GM15510 (cell line): ENCODE data around the gene RPL27A.

Experiments used
- POLR2A ChIP-seq: IDR thresholded peaks from 3 replicates; pipeline ENCODE4 v1.6.1; 2011; ENCODE audit warnings: borderline replicate concordance; ENCODE audit not compliant: insufficient read length; ENCODE audit errors: extremely low read depth

Gene RPL27A

GRCh38 chr11:8682303-8683114 is at the start of gene RPL27A, which contains the start of gene TRIM66:
TSS of gene RPL27A (plus strand) at chr11:8682792. CDS start at chr11:8682814, 22 bp downstream.
TSS of gene TRIM66 (minus strand) at chr11:8682665. CDS start at chr11:8672274, 10,391 bp downstream.
- TF ChIP-seq POLR2A: peak; percentile 99

GRCh38 chr11:8634498-8634897 is 48.1 kb upstream of the RPL27A start:
- no peak for TF ChIP-seq POLR2A

- TF ChIP-seq POLR2A: no peak
Observed at GRCh38 chr11:8636127-8636526, 46.5 kb upstream of the RPL27A start.

- no peak for TF ChIP-seq POLR2A
Observed at GRCh38 chr11:8638300-8638699, 44.3 kb upstream of the RPL27A start.

- TF ChIP-seq POLR2A: no peak
Observed at GRCh38 chr11:8639655-8640054, 42.9 kb upstream of the RPL27A start.

- no peak for TF ChIP-seq POLR2A
Observed at GRCh38 chr11:8640267-8640906, 42.2 kb upstream of the RPL27A start.

GRCh38 chr11:8641332-8641731 is 41.3 kb upstream of the RPL27A start:
- TF ChIP-seq POLR2A: no peak

GRCh38 chr11:8642196-8642841 is 40.3 kb upstream of the RPL27A start:
- TF ChIP-seq POLR2A: no peak

- no peak for TF ChIP-seq POLR2A
Observed at GRCh38 chr11:8646873-8647272, 35.7 kb upstream of the RPL27A start.

GRCh38 chr11:8649361-8649760 is 33.2 kb upstream of the RPL27A start:
- no peak for TF ChIP-seq POLR2A

GRCh38 chr11:8650401-8650990 is 32.1 kb upstream of the RPL27A start:
- no peak for TF ChIP-seq POLR2A

- TF ChIP-seq POLR2A: no peak
Observed at GRCh38 chr11:8652140-8652539, 30.5 kb upstream of the RPL27A start.

GRCh38 chr11:8654503-8654902 is 28.1 kb upstream of the RPL27A start:
- no peak for TF ChIP-seq POLR2A

GRCh38 chr11:8656291-8656690 is 26.3 kb upstream of the RPL27A start:
- TF ChIP-seq POLR2A: no peak
